Activated CD8-positive, alpha-beta memory T cell treated with anti-CD3 and anti-CD28 coated beads, Interleukin-2, amount 50 U/mL, for 4 hours (primary cell): ENCODE measurements around the gene MSI2.

Source experiments
- DNase-seq: peaks from one replicate; pipeline ENCODE4 v3.0.0-alpha.2; 2020

The MSI2 gene

DNA sequence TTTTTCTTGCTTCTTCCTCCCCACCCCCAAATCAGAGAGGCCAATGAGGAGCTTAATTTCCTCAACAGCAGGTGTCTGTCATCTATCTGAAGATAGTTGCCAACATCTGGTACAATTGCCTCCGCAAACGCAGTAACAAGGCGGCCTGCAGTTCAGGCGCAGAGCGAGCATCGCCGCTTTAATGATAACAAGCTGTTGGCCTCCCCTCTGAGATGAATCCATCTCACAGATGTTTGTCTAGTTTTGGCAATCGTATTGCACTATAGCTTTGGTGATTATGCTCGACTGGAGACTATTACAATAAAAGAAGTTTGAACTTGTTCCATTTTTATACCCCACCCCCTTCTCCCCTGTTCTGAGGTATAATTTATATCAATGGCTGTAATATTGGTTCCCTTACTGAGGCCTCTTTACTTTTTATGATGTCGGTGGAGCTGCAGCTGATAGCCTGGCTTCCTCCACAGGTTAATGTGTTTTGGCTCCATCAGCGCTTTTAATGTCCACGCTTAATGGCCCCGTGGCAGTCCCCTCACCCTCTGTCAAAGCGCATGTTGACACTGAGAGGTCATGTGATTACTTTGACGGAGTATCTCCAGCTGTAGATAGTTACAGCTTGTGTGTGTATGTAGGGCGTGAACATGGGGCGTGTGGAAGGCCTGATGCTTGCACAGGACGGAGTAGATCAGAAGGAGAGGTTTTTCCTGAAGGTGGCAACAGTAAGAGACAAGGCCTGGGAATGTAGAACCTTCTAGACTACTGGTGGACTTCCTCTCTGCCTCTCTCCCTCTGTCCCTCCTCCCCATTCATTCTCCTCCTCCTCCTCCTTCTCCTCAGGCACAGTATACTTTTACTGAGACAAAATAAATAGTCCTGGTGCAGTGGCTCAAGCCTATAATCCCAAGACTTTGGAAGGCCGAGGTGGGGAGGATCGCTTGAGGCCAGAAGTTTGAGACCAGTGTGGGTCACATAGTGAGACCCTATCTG, 164.7 kb downstream of the MSI2 start:
- no peak for DNase-seq

DNA sequence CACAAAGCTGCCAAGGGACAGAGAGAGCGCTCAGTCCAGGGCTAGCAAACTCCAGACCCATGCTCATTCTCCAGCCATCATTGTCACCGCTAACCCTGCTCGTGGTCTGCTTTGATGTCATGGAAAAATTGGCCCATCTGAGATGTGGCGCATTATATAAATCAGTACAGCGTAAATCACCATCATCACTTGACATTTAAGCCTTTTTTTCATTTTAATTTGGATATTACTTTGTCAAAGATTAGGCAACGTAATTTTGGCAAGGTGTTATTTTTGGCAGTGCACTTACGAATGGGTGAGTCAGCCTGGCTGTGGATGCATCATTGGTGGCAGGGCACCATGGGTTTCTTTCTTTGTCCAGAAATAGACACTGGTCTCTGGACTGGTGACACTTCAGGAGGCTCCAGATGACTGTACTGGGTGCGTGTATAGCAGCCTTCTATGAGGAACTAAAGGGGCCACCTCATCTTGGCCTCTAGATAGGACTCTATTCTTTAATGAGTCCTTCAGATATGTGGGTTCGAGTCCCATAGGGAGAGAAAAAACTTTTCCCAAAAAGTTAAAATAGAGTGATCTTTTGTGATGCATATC, 166.3 kb downstream of the MSI2 start:
- DNase-seq = no peak

GRCh38 chr17:57423541-57423940, 167.2 kb downstream of the MSI2 start:
- no peak for DNase-seq

- DNase-seq = no peak
These were observed 167.9 kb downstream of the MSI2 start for GRCh38 chr17:57424273-57424672.

DNA sequence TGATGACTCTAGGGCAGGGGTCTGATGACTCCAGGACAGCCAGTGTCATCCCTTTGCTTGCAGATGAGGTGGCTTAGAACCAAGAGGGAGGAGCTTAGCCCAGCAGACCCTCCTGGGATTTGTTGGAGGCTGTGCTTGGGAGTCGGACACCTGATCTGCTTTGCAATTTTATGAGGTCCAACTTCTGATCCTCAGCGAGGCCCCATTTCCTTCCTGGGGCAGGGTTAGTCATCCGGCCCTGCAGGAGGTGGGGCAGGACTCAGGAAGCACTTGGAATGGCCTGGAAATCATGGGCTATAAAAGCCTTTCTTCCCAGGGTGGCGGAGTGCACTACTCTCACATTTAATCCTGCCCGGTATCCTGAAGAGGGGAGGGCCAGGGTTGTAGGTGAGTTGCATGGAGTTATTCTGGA, 168.5 kb downstream of the MSI2 start:
- no peak for DNase-seq

- no peak for DNase-seq
These were observed 169.1 kb downstream of the MSI2 start for GRCh38 chr17:57425431-57425830.

DNA sequence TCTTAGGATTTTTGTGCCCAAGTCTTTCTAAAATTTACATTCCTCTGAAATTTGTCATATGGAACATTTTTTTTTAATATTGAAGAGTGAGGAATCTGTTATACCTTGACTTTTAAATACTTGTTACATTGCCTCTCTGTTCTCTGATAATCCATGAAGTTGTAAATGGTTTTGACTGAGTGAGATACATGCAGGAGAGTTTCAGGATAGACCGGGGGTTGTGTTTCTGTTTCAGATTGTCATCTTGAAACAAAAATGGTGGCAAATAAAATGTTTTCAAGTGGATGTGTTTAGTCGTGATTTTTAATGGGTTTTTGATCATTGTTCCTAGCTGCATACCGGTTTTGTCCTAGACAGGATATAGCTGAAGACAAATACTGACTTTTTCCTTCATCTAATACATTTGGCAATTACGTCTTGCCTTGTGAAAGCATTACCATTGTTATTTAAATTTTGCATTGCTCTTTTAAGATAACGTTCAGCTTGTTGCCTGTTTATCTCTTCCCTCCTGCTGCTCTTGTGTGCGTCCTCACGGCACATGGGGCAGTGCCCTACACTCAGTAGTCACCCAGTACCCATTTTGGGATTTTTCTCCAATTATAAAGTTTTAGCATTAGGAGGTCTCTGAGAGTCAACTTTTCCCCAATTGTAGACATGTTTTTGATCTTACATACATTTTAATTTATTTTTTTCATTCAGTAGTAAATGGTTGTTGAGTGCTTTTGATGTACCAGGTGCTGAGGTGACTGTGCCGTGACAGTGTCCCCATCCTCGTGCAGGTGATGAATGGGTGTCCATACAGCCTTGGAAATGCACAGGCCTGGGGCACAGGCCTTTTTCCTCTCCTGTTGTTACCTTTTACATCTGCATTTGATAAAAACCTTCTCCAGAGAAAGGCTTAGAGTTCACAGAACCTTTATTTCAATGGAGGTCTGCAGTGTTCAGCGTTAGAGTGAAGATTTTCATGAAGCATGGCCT, 169.9 kb downstream of the MSI2 start:
- no peak for DNase-seq

DNA sequence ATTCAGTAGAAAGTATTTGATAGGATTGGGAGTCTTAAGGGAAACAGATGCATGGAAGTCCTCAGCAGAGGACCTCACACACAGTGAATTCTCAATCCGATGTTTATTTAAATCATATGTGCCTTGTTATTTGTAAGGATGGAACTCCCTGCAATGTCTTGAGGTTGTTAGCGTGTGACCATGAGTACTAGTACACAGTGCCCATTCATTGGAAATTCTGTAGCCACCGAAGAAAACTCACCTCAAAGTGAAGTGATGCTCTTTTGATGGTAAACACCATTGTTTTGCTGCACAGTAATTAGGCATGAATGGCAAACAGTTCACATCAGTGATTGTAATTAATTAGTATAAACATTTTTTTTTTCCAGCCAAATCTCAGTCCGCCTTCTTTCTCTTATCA, 173.6 kb downstream of the MSI2 start:
- no peak for DNase-seq

GRCh38 chr17:57431415-57431814, 175.1 kb downstream of the MSI2 start:
- DNase-seq = no peak

- DNase-seq = no peak
These were observed 176.4 kb downstream of the MSI2 start for GRCh38 chr17:57432507-57433277.

GRCh38 chr17:57433452-57433851, 177.1 kb downstream of the MSI2 start:
- no peak for DNase-seq

- DNase-seq = no peak
These were observed 178.0 kb downstream of the MSI2 start for GRCh38 chr17:57434361-57434760.

DNA sequence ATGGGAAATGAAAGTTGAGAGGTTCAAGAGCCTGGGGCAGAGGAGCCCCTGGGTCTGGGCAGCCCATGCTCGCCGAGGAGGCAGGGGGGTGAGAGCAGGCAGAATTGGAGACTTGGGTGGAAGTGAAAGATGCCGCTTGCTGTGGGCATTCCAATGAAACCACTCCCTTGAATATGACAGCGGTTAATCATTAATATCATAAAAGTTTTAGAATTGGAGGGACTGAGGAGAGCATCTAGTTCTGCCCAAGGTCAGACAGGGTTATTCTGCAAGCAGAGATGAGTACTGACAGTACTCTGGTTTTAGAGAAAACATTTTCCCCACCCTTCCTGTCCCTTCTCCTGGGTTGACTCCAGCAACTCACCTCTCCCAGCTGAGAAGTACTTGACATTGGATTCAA, 180.2 kb downstream of the MSI2 start:
- DNase-seq = no peak

DNA sequence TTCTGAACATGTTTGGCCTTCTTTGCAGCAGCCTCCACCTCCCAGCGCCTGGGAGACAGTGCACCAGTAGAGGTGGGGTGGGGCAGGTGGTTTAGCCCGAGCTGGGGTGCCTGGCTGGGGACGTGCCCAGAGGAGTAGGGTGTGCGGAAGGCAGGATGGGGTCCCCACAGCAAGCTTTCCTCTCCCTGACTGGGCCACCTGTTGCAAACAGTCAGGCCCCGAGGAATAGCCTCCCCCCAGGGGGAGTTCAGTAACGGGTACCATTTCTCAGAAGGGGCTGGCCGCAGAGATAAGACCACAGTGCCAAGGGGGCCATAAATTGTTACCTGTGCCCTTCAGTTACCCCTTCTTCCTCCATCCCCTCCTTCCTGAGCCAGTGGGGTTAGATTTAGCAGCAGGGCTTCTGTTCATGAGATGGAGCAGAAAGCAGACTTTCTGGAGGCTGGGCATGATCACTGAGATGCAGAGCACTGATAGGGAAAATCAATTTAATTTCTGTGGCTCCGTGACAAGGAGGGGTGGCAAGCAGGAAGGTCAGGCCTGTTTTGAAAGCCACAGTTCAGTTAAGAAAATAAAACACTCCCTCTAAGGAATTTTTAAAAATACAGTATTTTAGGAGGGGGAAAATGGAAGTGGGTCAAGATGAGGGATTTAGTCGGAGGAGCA, 181.9 kb downstream of the MSI2 start:
- DNase-seq = no peak

- DNase-seq = no peak
These were observed 183.3 kb downstream of the MSI2 start for GRCh38 chr17:57439651-57440050.

DNA sequence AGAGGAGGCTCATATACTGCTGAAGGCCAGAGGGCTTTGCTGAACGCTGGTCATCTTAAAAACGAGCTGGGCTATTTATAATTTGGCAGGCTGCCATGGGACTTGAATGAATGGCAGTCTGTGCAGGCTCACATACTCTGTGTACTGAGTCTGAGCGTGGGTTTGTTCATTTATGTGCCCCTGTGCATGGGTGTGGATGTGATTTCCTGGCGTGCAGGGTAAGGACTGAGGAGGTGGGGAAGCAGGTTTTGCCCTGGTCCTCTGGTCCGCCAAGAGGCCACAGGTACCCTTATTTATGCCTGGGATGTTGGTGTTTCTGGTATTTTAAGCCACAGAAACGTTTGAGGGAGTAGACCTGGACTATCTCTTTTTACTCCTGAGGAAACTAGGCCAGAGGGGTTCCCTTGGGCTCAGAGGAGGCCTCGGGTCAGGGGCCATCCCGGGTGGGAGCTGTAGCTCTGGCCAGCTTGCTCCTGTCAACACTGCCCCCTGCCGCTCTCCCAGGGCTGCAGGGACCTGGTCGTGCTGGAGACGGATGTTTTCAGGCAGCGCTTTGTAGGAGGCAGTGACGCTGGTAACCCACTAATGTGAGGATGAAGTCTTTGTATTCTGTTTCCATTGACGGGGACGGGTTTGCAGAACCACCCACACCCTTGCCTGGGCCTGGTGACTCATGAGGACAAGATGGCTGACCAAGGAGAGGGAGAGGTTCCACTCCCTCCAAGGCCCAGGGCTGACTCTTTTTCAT, 184.4 kb downstream of the MSI2 start:
- peak; percentile 74 for DNase-seq

GRCh38 chr17:57441270-57441600, 184.9 kb downstream of the MSI2 start:
- DNase-seq = no peak

- DNase-seq = no peak
These were observed 186.1 kb downstream of the MSI2 start for GRCh38 chr17:57442401-57442823.

DNA sequence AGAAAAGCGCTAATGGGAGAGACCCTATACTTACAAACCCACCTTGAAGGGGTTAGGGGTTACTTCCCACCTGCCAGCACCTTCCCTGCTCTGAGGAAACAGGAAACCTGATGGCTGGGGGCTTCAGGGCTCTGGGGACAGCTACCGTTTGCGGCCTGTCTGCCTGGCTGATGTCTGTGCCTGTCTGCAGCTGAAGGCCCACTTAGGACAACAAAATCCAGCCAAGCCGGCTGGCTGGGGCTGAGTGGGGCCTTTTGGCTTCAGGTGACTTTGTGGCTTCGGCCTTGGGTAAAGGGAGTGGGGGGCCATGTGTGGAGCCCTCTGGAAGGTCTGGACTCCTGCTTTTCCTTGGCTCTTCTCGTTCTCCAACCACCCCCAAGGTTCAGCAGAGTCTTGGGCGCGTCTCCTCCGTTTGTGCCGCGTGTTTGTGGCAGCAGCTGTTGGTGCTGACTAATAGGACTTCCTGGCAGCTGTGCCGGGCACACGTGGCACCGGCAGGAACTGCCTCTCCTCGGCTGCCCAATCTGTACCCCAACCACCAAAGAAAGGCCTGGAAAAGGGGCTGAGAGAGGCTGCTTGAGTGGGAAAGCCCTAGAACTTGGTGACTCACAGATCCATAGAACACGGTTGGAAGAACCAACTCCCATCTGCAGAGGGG, 186.7 kb downstream of the MSI2 start:
- DNase-seq = peak; percentile 67

DNA sequence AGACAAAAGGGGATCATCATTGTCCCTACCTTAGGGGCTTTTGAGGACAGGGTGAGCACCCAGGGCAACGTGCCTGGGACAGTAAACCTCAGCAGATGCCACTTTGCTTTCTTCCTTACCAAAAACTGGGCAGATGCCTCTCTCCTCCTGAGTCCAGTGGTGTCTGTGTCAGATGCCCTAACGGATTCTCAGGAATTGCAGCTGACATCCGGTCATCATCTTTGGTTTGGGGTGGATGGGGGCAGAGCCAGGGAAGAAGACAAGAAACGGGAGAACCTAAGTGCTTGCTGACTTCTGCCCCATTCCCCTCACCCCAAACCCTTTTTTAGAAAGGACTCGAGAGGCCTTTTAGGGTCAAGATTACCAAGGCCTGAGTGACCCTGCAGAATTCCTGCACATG, 187.5 kb downstream of the MSI2 start:
- no peak for DNase-seq
